22Rv1 (cell line): ENCODE results near the gene HOXC10.

Experiments
- CTCF ChIP-seq: fragments of 450-650 bp; IDR thresholded peaks from 2 replicates; pipeline ENCODE4 v1.5.1; 2017; ENCODE audit warnings: mild to moderate bottlenecking
- ZFX ChIP-seq: fragments of 450-650 bp; IDR thresholded peaks from 2 replicates; pipeline ENCODE4 v1.6.1; 2017; ENCODE audit warnings: antibody characterized with exemption, borderline replicate concordance

- TF ChIP-seq CTCF (peak; percentile 41), ZFX (no peak)
Observed at GRCh38 chr12:54017027-54017788, 32.3 kb downstream of the HOXC10 start.
